ENCODE measurements around the gene GPR55.

DNA sequence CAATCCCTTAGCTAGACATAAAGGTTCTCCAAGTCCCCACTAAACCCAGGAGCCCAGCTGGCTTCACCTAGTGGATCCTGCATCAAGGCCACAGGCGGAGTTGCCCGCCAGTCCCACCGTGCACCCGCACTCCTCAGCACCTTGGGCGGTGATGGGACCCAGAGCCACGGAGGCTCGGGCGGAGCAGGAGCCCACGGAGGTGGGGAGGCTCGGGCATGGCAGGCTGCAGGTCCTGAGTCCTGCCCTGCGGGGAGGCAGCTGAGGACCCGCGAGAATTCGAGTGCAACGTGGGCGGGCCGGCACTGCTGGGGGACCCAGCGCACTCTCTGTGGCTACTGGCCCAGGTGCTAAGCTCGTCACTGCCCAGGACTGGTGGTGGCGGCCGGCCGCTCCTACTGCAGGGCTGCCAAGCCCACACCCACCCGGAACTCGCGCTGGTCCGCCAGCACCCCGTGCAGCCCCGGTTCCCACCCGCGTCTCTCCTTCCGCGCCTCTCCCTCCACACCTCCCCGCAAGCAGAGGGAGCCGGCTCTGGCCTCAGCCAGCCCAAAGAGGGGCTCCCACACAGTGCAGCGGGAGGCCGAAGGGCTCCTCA is 39.2 kb upstream of the GPR55 start:
- TF ChIP-seq ZNF791 (tag by site-specific recombination; IDR thresholded peaks at IDR 0.05), result no peak
- TF ChIP-seq, protein P1, sequence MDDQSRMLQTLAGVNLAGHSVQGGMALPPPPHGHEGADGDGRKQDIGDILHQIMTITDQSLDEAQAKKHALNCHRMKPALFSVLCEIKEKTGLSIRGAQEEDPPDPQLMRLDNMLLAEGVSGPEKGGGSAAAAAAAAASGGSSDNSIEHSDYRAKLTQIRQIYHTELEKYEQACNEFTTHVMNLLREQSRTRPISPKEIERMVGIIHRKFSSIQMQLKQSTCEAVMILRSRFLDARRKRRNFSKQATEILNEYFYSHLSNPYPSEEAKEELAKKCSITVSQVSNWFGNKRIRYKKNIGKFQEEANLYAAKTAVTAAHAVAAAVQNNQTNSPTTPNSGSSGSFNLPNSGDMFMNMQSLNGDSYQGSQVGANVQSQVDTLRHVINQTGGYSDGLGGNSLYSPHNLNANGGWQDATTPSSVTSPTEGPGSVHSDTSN (CRISPR knock-in tag; IDR thresholded peaks at IDR 0.05), result no peak
- no peak for TF ChIP-seq CTCF (tag by site-specific recombination; IDR thresholded peaks at IDR 0.05)
- TF ChIP-seq ZNF274 (IDR thresholded peaks at IDR 0.05; ENCODE audit: low read length), result no peak
- no peak for TF ChIP-seq ZNF274 (tag by site-specific recombination; IDR thresholded peaks at IDR 0.05; ENCODE audit: borderline replicate concordance)
- TF ChIP-seq YY2 (tag by site-specific recombination; IDR thresholded peaks at IDR 0.05), result no peak
